H1 (cell line): ENCODE results near the gene RTN4RL2. TPM values are rescaled to one million over a fixed set of nuclear protein-coding genes. Genes with fewer than 3 reads are reported as not detected.
A peak's percentile ranks its signal among the peaks of the same experiment; 100 is the strongest.

ENCODE experiments used
- CTCF ChIA-PET: fragments of 300-600 bp; sonication (Branson Sonifier 250); formaldehyde crosslinking; loops from one replicate; lab custom pipeline; 2021; ENCODE audit not compliant: partially characterized antibody; lab: Charles Lee
- POLR2A ChIA-PET: fragments of 300-600 bp; sonication (Branson Sonifier 250); formaldehyde crosslinking; loops from one replicate; lab custom pipeline; 2021; ENCODE audit warnings: inconsistent platforms; ENCODE audit not compliant: partially characterized antibody; lab: Charles Lee
- DNase-seq, 2 experiments: peaks; one replicate each; pipeline versions ENCODE4 v3.0.0 to v3.0.0-alpha.2; 2010 to 2022; ENCODE audit warnings: low spot score in 2 of 2, low read depth in 1 of 2, mixed read lengths in 1 of 2
- FAIRE-seq: peaks from 2 replicates; lab custom pipeline; 2011; peaks lifted over from hg19 to GRCh38; lab: Jason Lieb, UNC
- H2AFZ ChIP-seq: 2 replicates; pipeline ENCODE4 v1.8.1; 2012; ENCODE audit warnings: low read length, inconsistent platforms
- H2AK5ac ChIP-seq: 2 replicates; pipeline ENCODE4 v1.6.1; 2013; ENCODE audit warnings: low read depth, low read length
- H2BK120ac ChIP-seq: replicated peaks from 2 replicates; pipeline ENCODE3; 2013; ENCODE audit warnings: low read depth, low read length, inconsistent platforms
- H2BK12ac ChIP-seq: 2 replicates; pipeline ENCODE4 v1.6.1; 2013; ENCODE audit warnings: low read depth, low read length
- H2BK15ac ChIP-seq: 2 replicates; pipeline ENCODE4 v1.6.1; 2013; ENCODE audit warnings: low read length
- H2BK20ac ChIP-seq: 2 replicates; pipeline ENCODE4 v1.6.1; 2013; ENCODE audit warnings: low read length
- H2BK5ac ChIP-seq: 2 replicates; pipeline ENCODE4 v1.6.1; 2013; ENCODE audit warnings: low read depth, low read length
- H3K14ac ChIP-seq: 2 replicates; pipeline ENCODE4 v1.6.1; 2013; ENCODE audit warnings: inconsistent platforms; ENCODE audit not compliant: insufficient read length
- H3K18ac ChIP-seq: 2 replicates; pipeline ENCODE4 v1.6.1; 2013; ENCODE audit warnings: low read length; ENCODE audit errors: extremely low read depth
- H3K23ac ChIP-seq: 2 replicates; pipeline ENCODE4 v1.6.1; 2013; ENCODE audit warnings: inconsistent platforms; ENCODE audit not compliant: insufficient read length
- H3K23me2 ChIP-seq: 2 replicates; pipeline ENCODE4 v1.6.1; 2013; ENCODE audit warnings: low read depth, low read length
- H3K27ac ChIP-seq: 2 replicates; pipeline ENCODE4 v1.6.1; 2011; ENCODE audit warnings: low read depth, low read length, inconsistent platforms
- H3K27me3 ChIP-seq, 4 experiments: replicated peaks in 1 of 4; 1 replicate in 1 of 4; 2 replicates in 3 of 4; pipeline versions ENCODE4 v1.6.1 to v1.8.1; 2011 to 2013; ENCODE audit warnings: low read length in 3 of 4, mild to moderate bottlenecking in 3 of 4, inconsistent platforms in 2 of 4, mixed read lengths in 2 of 4, moderate library complexity in 1 of 4; ENCODE audit not compliant: control insufficient read depth in 3 of 4, insufficient read depth in 3 of 4; ENCODE audit errors: extremely low read depth in 1 of 4
- H3K36me3 ChIP-seq, 4 experiments: 2 replicates each; pipeline versions ENCODE4 v1.6.1 to v1.8.1; 2011 to 2013; ENCODE audit warnings: mild to moderate bottlenecking in 4 of 4, low read length in 3 of 4, moderate library complexity in 2 of 4, control low read depth in 1 of 4, inconsistent platforms in 1 of 4; ENCODE audit not compliant: insufficient read depth in 4 of 4, control insufficient read depth in 2 of 4
- H3K4ac ChIP-seq: replicated peaks from 2 replicates; pipeline ENCODE3; 2013; ENCODE audit warnings: low read length, low read depth, mixed read lengths, inconsistent platforms; ENCODE audit not compliant: insufficient read length
- H3K4me1 ChIP-seq, 4 experiments: replicated peaks in 1 of 4; 1 replicate in 1 of 4; 2 replicates in 3 of 4; pipeline versions ENCODE4 v1.6.1 to v1.8.1; 2011 to 2013; ENCODE audit warnings: low read length in 3 of 4, inconsistent platforms in 2 of 4, mixed read lengths in 1 of 4; ENCODE audit not compliant: insufficient read depth in 4 of 4, control insufficient read depth in 3 of 4
- H3K4me2 ChIP-seq, 2 experiments: 2 replicates each; pipeline versions ENCODE4 v1.6.1 to v1.8.1; 2011 to 2013; ENCODE audit warnings: low read depth in 2 of 2, low read length in 2 of 2, control low read depth in 1 of 2, inconsistent platforms in 1 of 2, mild to moderate bottlenecking in 1 of 2; ENCODE audit not compliant: insufficient read depth in 1 of 2
- H3K4me3 ChIP-seq, 4 experiments: fragments of 200-600, 300-600 bp in 1 of 4; sonication (generic), shearing (Covaris generic), sonication (Bioruptor Twin) in 1 of 4; 2 replicates each; pipeline versions ENCODE4 v1.5.1 to v1.8.1; 2011 to 2016; ENCODE audit warnings: low read length in 4 of 4, low read depth in 3 of 4, control low read depth in 2 of 4, inconsistent platforms in 2 of 4, mild to moderate bottlenecking in 2 of 4, mixed read lengths in 1 of 4, moderate library complexity in 1 of 4; ENCODE audit not compliant: insufficient read depth in 2 of 4; ENCODE audit errors: extremely low read depth in 1 of 4
- H3K56ac ChIP-seq: replicated peaks from 2 replicates; pipeline ENCODE3; 2013; ENCODE audit warnings: low read depth, mild to moderate bottlenecking, mixed read lengths, low read length, inconsistent platforms; ENCODE audit not compliant: insufficient read length
- H3K79me1 ChIP-seq: 2 replicates; pipeline ENCODE4 v1.6.1; 2013; ENCODE audit warnings: low read depth, low read length, control low read depth
- H3K79me2 ChIP-seq, 2 experiments: 2 replicates each; pipeline versions ENCODE4 v1.6.1 to v1.8.1; 2012 to 2013; ENCODE audit warnings: low read length in 2 of 2, mild to moderate bottlenecking in 2 of 2, inconsistent platforms in 1 of 2; ENCODE audit not compliant: insufficient read depth in 2 of 2, control insufficient read depth in 1 of 2
- H3K9ac ChIP-seq, 4 experiments: replicated peaks in 1 of 4; 1 replicate in 1 of 4; 2 replicates in 3 of 4; pipeline versions ENCODE4 v1.6.1 to v1.8.1; 2011 to 2013; ENCODE audit warnings: low read depth in 3 of 4, low read length in 3 of 4, control low read depth in 2 of 4, mild to moderate bottlenecking in 2 of 4, moderate library complexity in 2 of 4, inconsistent platforms in 1 of 4; ENCODE audit errors: extremely low read depth in 1 of 4
- H3K9me3 ChIP-seq, 2 experiments: 2 replicates each; pipeline versions ENCODE4 v1.6.1 to v1.8.1; 2012 to 2013; ENCODE audit warnings: mild to moderate bottlenecking in 2 of 2, moderate library complexity in 2 of 2, control low read depth in 1 of 2, inconsistent platforms in 1 of 2, low read depth in 1 of 2, low read length in 1 of 2, mixed read lengths in 1 of 2; ENCODE audit not compliant: insufficient read depth in 2 of 2
- H4K20me1 ChIP-seq, 2 experiments: replicated peaks in 1 of 2; 2 replicates each; pipeline versions ENCODE3 to v1.8.1; 2011 to 2013; ENCODE audit warnings: inconsistent platforms in 2 of 2, low read length in 2 of 2, mild to moderate bottlenecking in 1 of 2; ENCODE audit not compliant: insufficient read depth in 2 of 2, control insufficient read depth in 1 of 2
- H4K5ac ChIP-seq: 2 replicates; pipeline ENCODE4 v1.6.1; 2013; ENCODE audit warnings: low read length, low read depth, mixed read lengths, inconsistent platforms; ENCODE audit not compliant: insufficient read length
- H4K8ac ChIP-seq: 2 replicates; pipeline ENCODE4 v1.8.0; 2013; ENCODE audit warnings: mild to moderate bottlenecking, moderate library complexity, low read length, inconsistent platforms; ENCODE audit not compliant: insufficient read depth; ENCODE audit errors: extremely low read depth
- H4K91ac ChIP-seq: replicated peaks from 2 replicates; pipeline ENCODE3; 2013; ENCODE audit warnings: low read length, mixed read lengths, inconsistent platforms; ENCODE audit not compliant: insufficient read length
- RAD21 ChIP-seq, 2 experiments: IDR thresholded peaks in 1 of 2; conservative IDR thresholded peaks in 1 of 2; 2 replicates each; pipeline ENCODE4 v1.6.1; 2011; ENCODE audit warnings: low read depth in 2 of 2, low read length in 2 of 2, improper control_type of control experiment in 1 of 2, inconsistent platforms in 1 of 2, mild to moderate bottlenecking in 1 of 2, moderate library complexity in 1 of 2
- WGBS, 2 experiments: shearing (Covaris generic) in 1 of 2; methylation state at CpG; one replicate each; pipeline versions ENCODE4 v1.1.6 to v1.1.7; 2013 to 2015; ENCODE audit warnings: low lambda C conversion rate in 2 of 2, mixed read lengths in 2 of 2, inconsistent platforms in 1 of 2, low coverage in 1 of 2, missing lambda C conversion rate in 1 of 2; ENCODE audit not compliant: insufficient replicate concordance in 2 of 2, insufficient coverage in 1 of 2, insufficient read length in 1 of 2; ENCODE audit errors: extremely low coverage in 1 of 2, missing lambda C conversion rate in 1 of 2; 5-methylcytosine and 5-hydroxymethylcytosine counted together
- polyA plus RNA-seq, 7 experiments: library from polyadenylated mRNA; depleted of rRNA in 3 of 7; stranded (reverse) in 5 of 7; unstranded in 2 of 7; fragments of >200 nt in 5 of 7; fragments of 200-250 nt in 2 of 7; gene quantifications; 1 replicate in 5 of 7; 2 replicates in 1 of 7; 4 replicates in 1 of 7; pipeline versions ENCODE4 v1.2.1 to v1.2.3, GENCODE V29; 2011 to 2013; ENCODE audit warnings: missing spikeins in 2 of 7, mixed read lengths in 2 of 7
- total RNA-seq: library from RNA; stranded (reverse); fragmentation: NEBNext Ultra II Directional; extraction: Animal tissue kit (Norgen Biotek cat#: 25700); gene quantifications from 2 replicates; pipeline ENCODE4 v1.2.1, GENCODE V29; 2021

Gene RTN4RL2
- total and polyA plus RNA-seq, 2 of the 8 experiments (the other 6 are each of a cell fraction or from before 2014, with no cell fraction given) = 11.4 to 23.7 TPM

DNA sequence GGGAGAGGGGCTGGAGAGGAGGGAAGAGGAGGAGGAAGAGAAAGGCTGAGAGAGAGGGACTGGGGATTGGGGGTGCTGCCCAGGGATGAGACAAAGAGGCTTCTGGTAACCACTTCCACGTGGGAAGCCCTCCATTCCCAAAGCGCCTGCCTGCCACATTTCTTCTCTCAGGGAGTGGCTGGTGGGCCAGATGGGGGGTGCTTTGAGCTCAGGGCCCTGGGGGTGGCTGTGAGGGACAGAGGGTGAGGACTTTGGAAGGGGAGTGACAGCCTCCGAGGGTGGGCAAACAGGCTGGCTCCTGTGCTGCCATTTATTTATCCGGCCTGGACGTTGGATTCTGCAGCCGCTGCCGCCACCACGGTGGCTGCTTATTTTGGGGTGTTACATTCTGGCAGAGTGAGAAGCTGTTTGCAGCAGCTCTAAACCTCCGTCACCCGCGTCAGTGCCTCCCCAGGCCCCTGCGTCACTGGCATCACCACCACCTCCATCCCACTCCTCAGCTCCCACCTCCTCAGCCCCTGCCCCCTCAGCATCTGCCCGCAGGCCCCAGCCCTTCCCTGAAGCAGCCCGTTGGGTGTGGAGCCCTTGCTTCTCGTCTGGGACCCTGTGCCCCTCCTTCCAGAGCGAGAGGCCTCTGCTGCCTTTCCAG is 1.6 kb downstream of the RTN4RL2 start:
- H3K4me3 ChIP-seq = peak overlapping the region; percentile 39 to 97 (median 73); a peak in 5 of 8 replicates
- H2AK5ac ChIP-seq = peak overlapping the region; percentile 58; the same call in 1 of the 2 replicates
- no peak overlapping the region for H3K23ac ChIP-seq
- peaks cover 3% of the 10 kb centered on the region; the same call in 1 of the 2 replicates for H3K79me1 ChIP-seq
- 64% methylated on average over 15 of the region's 16 CpGs; no CpG with 5 or more reads in 1 of the 2 experiments for WGBS, 2 experiments
- H4K8ac ChIP-seq = 0 out of 2 replicates have a peak overlapping the region, but pooled peaks have one; percentile 39
- peaks cover 5 to 50% (median 36%) of the 10 kb centered on the region in 4 experiments for H3K4me1 ChIP-seq
- H3K36me3 ChIP-seq = no peaks in the 10 kb centered on the region
- H2AFZ ChIP-seq = no peak overlapping the region
- H4K20me1 ChIP-seq = peaks cover 0 to 2% of the 10 kb centered on the region in 2 experiments
- H3K4me2 ChIP-seq = peak overlapping the region; percentile 84 to 99
- peaks cover 24% of the 10 kb centered on the region for H3K23me2 ChIP-seq
- H2BK20ac ChIP-seq = 0 out of 2 replicates have a peak overlapping the region, but pooled peaks have one; percentile 61
- DNase-seq (no peak), FAIRE-seq (no peak)
- CTCF ChIA-PET = interaction anchor here (0.8 to 14.0 kb wide), 8 partner anchors 12 to 179 kb away, joined by 3 to 452 read pairs (median 8); no protein-coding TSS in a partner anchor
- H4K5ac ChIP-seq = no peak overlapping the region
- peak overlapping the region; percentile 41 for H4K91ac ChIP-seq
- H3K27ac ChIP-seq = no peak overlapping the region
- POLR2A ChIA-PET = interaction anchor here (1.0 to 10.5 kb wide), 9 partner anchors 8 to 178 kb away, joined by 3 to 141 read pairs (median 33); partner anchors contain the start of genes SLC43A1 and TIMM10
- peaks cover 0 to 21% of the 10 kb centered on the region in 2 experiments; a peak in 2 of 4 replicates for H3K79me2 ChIP-seq
- H3K27me3 ChIP-seq = peaks cover 8 to 34% (median 26%) of the 10 kb centered on the region in 4 experiments
- no peak overlapping the region for H2BK5ac ChIP-seq
- no peak overlapping the region for H3K56ac ChIP-seq
- peak overlapping the region; percentile 72; the same call in 1 of the 2 replicates for H2BK15ac ChIP-seq
- H2BK12ac ChIP-seq = 0 out of 2 replicates have a peak overlapping the region, but pooled peaks have one; percentile 14
- no peak for TF ChIP-seq RAD21 (IDR thresholded peaks at IDR 0.05 in 1 of 2, conservative IDR thresholded peaks at IDR 0.05 in 1 of 2; ENCODE audit: low read depth in 2 of 2, low read length in 2 of 2)
- no peak overlapping the region for H3K4ac ChIP-seq
- peak overlapping the region; percentile 90 for H3K18ac ChIP-seq
- no peak overlapping the region for H3K14ac ChIP-seq
- no peaks in the 10 kb centered on the region for H3K9me3 ChIP-seq
- H2BK120ac ChIP-seq = no peak overlapping the region
- no peak overlapping the region; a peak in 1 of 7 replicates for H3K9ac ChIP-seq
